ENCODE measurements around the gene SIDT2. TPM values are rescaled to one million over a fixed set of nuclear protein-coding genes. Genes with fewer than 3 reads are reported as not detected.
"Not testable (repeated sequence)": the region's sequence is repeated elsewhere in the genome, so short reads cannot be mapped to it uniquely, and the experiment has no call there.

SIDT2 gene
- 10.2 and 10.7 TPM in 2 replicates for total RNA-seq (2014; rRNA removed; shearing (Covaris generic))
- 11.1 and 15.7 TPM in 2 replicates for polyA plus RNA-seq (2014; cell fraction: nucleus; rRNA removed)

DNA sequence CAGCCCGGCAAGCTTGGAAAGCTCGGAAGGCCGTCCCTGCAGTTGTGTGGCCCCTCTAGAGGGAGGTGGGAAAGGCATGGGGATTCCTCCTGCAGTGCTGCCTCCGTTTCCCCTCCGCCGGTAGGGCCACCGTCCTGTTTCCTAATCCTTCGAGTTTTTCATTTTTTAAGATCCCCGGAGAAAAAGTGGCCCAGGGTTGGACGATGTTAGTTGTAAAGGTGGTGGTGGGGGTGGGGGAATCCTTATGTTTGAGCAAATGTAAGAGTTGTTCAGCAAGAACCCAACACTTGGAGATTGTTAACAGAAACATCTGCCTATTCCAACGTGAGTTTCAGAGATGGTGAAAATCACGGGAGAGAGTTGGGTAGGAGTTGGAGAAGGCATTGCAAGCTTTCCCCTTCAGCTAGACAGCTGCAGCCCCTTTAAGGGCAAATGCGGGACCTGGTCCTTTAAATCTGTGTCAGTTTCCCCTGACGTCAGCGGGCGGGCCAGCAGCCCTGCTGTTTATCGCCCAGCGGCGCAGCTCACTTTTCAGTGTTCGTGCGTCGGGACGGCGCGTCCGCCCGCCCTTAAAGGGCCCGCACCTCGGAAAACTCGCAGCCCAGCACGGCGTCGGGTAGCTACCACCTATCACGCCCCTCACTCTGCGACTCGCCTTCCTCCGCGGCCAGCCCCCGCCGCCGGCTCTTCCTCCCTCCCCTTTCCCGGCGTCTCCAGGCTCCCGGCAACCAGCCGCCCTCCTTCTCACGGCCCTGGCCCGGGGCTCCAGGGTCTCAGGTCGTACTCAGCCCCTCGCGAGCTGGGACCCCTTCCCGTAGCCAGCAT is at the start of gene SIDT2:
SIDT2 (plus strand) TSS at position 534 of the 825 bp plus-strand sequence. CDS start 521 bp downstream, outside the sequence.
- peak; percentile 78 for DNase-seq (ENCODE audit: extremely low read depth, low read depth)

DNA sequence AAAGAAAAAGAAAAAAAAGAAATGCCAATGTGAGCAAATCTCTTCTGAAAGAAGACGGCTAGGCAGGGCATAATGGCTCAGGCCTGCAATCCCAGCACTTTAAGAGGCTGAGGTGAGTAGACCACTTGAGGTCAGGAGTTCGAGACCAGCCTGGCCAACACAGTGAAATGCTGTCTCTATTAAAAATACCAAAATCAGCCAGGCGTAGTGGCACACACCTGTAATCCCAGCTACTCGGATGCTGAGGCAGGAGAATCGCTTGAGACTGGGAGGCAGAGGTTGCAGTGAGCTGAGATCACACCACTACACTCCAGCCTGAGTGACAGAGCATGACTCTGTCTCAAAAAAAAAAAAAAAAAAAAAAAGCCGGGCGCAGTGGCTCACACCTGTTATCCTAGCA is 48.1 kb upstream of the SIDT2 start:
- not testable (repeated sequence) for DNase-seq (ENCODE audit: extremely low read depth, low read depth)

DNA sequence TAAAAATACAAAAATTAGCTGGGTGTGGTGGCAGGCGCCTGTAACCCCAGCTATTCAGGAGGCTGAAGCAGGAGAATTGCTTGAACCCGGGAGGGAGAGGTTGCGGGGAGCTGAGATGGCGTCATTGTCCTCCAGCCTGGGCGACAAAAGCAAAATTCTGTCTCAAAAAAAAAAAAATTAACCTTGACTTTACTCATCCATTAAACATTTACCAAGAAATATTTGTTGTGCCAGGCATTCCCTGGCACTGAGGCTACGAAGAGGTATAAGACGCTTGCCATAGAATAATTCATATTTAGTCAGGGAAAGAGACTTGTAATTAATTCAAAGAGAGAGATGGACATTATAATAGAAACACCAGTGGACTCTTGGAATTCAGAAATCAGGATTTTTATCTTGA is 47.7 kb upstream of the SIDT2 start:
- no peak for DNase-seq (ENCODE audit: extremely low read depth, low read depth)

DNA sequence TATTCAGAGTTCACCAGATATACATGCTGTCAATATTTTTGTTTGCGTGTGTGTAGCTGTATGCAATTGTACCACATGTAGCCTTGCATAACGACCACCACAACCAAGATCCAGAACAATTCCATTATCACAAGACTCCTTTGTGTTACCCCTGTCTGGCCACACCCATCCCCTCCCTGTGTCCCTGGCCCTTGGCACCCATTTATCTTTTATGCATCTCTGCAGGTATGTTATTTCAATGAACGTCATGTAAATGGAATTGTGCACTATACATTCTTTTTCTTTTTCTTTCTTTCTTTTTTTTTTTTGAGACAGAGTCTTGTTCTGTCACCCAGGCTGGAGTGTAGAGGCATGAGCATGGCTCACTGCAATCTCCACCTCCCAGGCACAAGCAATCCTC is 44.1 kb upstream of the SIDT2 start:
- DNase-seq (ENCODE audit: extremely low read depth, low read depth) = no peak

DNA sequence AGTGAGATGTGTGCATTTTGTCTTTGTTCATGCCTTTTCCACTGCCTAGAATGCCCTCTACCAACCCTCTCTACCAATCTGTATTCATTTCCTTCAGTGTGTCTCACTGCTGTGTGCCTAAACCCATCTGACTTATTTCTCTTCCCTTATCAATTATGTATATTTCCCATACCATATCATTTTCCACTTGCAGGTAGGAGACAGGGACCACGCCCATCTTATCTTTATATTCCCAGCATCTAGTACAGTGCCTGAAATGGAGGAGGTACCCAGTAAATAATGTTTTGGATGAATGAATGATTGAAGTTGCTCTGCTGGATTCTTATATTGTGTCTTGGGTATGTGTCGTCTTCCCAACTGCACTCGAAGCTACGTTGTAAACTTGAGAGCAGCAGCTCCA is 43.6 kb upstream of the SIDT2 start:
- DNase-seq (ENCODE audit: extremely low read depth, low read depth) = not testable (repeated sequence)

DNA sequence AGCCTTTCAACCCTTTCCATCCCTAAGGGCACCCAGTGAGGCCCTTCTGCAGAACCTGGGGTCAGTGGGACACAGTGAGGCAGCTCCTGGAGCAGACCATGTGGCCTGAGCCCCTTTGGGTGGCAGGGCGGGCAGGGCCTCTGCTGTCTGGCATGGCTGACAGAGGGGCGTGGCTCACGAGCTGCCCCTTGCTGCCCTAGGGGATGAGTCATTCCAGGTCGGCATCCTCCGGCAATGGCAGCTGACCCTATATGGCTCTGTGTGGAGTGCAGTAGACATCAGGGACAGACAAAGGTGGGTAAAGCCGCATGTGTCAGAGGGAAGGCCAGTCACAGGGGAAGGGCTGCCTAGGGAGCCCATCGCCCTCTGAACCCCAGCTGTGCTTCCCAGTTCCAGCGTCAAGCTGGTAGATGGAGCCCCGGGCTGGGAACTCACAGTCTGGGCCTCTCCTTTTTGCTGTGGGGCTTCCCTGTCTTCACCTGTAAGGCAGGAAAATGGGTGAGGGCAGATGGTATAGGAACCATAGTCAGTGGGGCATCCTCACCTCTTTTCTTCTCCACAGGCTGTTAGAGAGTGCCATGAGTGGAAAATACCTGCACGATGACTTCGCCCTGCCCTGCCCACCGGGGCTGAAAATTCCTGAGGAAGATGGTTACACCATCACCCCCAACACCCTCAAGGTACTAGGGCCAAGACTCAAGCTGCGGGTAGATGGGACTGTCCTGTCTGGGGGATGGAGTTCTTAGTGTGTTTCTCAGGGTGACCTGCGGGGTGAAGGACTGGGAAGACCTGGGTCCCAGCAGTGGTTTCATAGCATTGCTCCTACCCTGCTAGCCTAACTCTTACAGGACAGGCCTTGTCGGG is 41.1 kb upstream of the SIDT2 start:
- DNase-seq (ENCODE audit: extremely low read depth, low read depth) = not testable (repeated sequence)

DNA sequence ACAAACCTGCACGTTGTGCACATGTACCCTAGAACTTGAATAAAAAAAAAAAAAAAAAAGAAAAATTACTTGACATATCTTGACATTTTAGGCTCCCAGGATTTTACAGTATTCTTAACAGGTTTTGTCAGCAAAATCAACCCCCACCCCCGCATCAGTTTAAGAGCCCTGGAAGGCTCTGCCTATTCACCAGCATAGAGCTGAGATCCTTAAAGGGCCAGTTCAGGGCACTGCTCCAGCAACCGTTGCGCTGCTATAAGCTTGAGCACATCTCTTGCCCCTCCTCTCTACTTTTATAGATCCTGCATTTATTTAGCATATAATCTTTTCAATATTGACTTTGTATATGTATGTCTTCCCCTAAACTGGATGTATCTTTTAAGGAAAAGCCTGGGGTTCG is 35.2 kb upstream of the SIDT2 start:
- DNase-seq (ENCODE audit: extremely low read depth, low read depth) = peak; percentile 16

DNA sequence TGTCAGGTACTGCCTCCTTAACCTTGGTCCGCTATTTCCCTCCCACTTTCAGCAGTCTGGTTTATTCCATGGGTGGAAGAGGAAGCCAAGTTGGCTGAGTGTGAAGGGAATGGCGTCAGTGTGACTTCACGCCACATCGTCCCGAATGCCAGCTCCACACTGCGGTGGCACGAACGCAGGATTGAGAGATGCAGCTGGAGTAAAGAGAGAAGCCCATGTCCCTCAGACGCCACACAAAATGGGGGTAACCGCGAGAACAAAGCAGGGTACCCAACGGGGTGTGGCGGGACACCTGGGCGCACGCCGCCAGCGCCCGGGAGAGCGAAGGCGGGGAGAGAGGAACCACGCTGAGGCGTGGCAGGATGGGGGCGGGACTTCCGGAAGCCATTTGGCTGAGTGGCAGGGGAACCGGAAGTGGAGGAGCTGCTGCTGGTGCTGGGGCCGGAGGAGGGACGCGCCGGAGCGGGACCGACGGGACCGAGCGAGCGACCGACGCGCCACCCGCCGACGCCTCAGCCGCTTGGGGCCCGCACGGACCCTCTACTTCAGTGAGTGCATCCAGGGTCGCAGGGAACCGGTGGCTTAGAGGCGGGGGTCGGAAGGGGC is 34.6 kb upstream of the SIDT2 start, which contains the start of gene PAFAH1B2:
PAFAH1B2 (plus strand) TSS at position 417 of the 606 bp plus-strand sequence. CDS start 8,161 bp downstream, outside the sequence.
- DNase-seq (ENCODE audit: extremely low read depth, low read depth) = peak; percentile 90

DNA sequence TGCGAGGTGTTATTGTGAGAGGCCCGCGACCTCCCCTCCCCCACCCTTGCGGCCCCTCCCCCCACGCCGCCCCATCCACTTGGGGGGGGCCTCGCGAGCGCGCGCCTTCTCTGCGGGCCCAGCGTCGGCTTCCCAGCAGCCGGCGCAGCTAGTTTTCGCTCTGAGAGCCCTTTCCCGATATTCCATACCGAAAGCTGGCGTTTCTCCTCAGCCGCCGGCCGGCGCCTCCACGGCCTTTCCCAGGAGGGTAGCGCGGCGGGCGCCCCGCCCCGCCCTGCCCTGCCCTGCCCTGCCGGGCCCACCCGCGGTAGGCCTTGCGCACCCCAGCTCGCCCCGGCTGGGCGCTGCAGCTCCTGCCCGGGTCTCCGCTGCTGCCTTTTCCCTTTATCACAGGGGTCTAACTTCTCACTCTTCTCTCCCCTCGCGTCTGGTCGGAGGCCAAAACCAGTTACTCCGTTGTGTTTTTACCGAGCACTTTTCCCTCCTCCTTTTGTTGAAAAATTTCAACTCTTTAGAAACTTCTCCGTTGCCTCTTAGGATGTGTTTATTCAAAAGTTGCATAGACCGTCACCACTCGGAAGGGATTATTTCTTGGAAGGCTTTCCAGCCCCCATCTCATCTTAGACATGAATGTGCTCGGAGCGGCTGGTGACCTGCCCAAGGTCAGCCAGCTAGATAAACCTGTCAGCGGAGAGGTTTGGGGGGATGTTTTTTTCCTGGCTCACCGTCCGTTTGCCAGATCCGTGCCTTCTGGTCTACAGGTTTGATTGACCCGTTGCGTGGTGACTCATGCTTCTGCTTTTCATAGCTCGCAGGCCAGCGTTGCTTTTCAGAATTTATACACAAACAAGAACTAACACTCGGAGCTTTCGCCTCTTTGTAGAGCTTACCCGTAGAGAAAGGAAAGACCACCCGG is 33.8 kb upstream of the SIDT2 start:
- DNase-seq (ENCODE audit: extremely low read depth, low read depth) = peak; percentile 6

DNA sequence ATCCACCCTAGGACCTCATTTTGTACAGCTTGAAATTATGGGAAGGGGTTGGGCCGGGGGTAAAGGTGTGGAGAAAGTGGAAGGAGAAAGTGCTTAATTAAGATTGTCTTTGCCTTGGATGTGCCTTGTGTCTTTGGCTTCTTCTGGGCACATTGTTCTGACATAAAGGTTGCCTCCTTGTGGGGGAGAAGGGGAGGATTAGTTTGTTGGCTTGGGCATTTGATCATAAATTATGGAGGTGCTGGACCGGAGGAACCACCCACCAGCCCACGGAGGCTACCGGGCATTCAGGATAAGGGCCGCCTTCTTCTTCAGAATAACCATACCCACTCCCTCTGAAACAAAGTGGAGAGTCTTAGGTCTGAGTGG is 33.2 kb upstream of the SIDT2 start:
- no peak for DNase-seq (ENCODE audit: extremely low read depth, low read depth)

DNA sequence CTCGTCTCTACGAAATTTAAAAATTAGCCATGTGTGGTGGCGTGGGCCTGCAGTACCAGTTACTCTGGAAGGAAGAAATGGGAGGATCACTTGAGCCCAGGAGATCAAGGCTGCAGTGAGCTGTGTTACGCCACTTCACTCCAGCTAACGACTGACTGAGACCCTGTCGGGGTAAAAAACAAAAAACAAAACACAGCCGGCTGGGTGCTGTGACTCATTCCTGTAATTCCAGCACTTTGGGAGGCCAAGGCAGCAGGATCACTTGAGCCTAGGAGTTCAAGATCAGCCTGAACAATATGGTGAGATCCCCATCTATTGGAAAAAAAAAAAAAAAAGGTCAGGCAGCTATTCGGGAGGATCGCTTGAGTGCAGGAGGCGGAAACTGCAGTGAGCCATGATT is 32.0 kb upstream of the SIDT2 start:
- no peak for DNase-seq (ENCODE audit: extremely low read depth, low read depth)

DNA sequence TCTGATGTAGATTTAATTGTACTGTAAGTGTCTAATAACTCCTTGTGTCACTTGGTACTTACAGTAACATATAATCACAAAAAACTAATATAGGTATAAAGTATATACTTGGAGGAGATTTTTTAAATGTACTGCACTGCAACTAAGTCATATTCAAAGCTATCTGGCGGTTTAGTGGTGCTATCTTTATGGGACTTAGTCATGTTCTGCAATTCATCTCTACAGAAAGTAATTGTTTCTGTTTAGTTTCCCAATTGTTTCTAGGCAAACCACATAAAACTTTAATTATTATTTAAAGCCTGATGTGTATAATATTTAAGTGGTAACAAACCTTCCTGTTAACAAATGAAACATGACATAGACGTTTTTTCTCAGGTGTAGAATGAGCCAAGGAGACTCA is 26.5 kb upstream of the SIDT2 start:
- no peak for DNase-seq (ENCODE audit: extremely low read depth, low read depth)

DNA sequence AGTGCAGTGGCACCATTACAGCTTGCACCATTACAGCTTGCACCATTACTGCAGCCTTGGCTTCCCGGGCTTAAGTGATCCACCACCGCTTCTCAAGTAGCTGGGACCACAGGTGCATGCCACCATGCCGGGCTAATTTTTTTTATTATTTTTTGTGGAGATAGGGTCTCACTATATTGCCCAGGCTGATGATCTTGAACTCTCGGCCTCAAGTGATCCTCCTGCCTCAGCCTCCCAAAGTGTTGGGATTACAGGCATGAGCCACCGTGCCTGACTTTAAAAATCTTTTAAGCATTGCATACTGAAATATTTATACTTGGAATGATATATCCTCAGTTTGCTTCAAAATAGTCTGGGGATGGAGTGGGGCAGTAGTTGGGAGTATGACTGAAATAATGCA is 24.1 kb upstream of the SIDT2 start:
- DNase-seq (ENCODE audit: extremely low read depth, low read depth) = no peak

DNA sequence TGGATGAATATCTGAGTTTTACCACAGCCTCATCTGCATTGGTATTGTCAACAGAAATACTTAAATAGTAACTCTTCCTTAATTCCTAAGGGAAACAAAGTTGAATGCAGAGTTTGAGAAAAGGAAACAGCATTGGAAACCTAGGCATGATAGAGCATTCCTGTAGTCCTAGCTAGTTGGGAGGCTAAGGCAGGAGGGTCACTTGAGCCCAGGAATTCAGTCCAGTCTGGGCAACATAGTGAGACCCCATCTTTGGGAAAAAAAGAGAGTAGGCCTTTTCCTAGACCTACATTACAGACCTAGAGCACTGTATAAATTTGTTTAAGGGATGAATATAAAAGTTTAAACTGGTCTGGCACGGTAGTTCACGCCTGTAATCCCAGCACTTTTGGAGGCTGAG is 21.0 kb upstream of the SIDT2 start:
- DNase-seq (ENCODE audit: extremely low read depth, low read depth) = no peak

DNA sequence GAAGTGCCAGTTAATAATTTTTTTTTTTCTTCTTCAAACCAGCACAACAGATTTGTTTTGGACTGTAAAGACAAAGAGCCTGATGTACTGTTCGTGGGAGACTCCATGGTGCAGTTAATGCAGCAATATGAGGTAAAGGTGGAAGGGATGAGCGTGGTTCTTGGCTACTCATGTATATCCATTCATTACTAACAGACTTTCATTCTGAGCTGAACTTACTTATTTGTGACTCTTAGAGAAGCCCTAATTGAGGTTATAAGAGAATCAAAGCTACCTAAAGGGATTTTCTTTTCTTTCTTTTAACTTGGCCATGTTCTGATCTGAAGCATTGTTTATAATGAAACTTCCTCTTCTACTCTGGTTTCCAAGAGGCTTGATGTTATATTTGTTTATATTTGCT is 18.7 kb upstream of the SIDT2 start:
- DNase-seq (ENCODE audit: extremely low read depth, low read depth) = no peak

DNA sequence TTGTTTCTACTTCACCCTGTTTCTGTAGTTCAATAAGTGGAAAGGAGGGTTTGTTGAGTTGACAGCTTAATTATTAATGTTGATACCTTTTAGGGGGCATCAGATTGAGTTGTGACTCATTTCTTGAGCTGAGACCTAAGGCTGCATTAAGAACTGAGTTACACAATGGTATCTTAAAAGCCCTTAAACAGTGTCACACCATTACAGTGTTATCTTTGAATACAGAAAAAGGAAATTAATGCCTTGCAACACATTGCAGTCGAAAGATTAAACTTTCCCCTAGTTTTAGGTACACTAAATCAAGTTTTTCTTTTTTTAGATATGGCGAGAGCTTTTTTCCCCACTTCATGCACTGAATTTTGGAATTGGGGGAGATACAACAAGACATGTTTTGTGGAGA is 17.7 kb upstream of the SIDT2 start:
- DNase-seq (ENCODE audit: extremely low read depth, low read depth) = no peak

DNA sequence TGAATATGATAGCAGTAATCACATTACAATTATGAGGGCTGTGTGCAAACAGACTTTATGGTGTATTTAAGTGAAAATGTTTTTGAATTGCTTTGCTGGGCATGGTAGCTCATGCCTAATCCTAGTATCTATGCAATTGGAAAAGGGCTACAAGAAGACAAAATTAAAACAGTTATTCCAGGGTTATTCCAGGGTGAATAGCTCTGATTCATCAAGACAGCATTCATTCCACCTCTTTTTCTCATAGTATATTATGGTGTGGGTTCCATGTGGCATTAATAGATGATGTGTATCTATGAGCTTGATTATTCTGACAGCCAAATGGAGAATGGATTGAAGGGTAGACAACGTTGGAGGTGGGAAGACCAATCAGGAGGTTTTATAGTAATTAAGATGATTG is 12.1 kb upstream of the SIDT2 start:
- DNase-seq (ENCODE audit: extremely low read depth, low read depth) = no peak

DNA sequence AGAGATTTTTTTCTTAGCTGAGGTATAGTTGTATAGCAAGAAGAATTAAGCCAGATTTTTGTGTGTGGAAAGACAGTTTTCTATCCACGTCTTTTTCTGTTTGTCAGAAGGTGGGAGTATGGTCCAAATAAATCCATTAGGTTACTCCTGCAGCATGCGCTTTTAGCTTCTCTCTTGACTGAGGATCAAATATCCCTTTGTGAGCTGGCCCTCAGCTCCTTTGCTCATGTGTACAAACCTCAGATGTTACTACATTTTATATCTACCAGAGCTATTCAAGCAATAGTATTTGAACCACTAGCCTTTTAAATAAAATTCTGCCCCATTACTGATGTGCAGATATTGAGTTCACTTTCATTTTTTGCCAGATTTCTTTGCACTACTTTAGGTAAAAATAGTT is 8.8 kb upstream of the SIDT2 start:
- no peak for DNase-seq (ENCODE audit: extremely low read depth, low read depth)

DNA sequence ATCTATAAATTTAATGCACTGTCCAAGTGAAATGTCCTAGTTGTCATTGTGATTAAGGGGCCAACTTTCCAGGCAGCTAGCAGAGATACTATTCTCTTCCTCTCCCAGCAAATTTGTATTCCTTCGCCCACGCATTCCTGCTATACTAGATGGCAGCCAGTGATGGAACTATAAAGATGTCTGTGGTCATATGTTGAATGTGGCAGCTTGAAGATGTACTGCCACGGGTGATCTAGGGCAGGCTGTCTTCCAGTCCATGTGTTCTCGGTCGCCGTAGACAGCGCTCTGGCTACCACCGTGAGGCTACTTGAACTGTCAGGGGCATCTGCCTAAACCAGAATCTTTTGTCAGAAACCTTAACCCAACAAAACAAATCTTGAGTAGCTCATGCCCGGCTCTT is 8.3 kb upstream of the SIDT2 start:
- DNase-seq (ENCODE audit: extremely low read depth, low read depth) = no peak

DNA sequence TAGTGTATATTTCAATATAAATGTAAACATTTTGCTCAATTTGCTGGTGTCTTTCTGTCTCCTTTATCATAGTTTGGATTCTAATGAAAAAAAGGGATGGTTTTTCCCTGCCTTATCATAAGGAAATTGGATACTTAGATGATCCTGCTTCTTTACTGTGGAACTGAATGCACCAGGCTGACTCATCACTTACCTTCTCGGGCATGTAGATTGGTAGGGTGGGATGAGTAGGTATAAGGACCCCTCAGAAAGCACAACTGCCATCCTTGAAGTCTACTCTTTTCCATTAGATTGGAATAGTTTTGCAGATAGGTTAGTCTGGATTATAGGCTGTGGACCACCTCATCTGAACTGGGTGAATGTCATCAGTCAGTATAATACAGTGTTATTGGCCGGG is 7.5 kb upstream of the SIDT2 start:
- no peak for DNase-seq (ENCODE audit: extremely low read depth, low read depth)
